ENCODE data around the gene MBTD1. TPM values are rescaled to one million over a fixed set of nuclear protein-coding genes. Genes with fewer than 3 reads are reported as not detected.

The MBTD1 gene
- total RNA-seq, 4 donors from 2014 or later = 11.2 to 22.4 (median 15.6) TPM

GRCh38 chr17:51217946-51218345 lies 41.9 kb downstream of the MBTD1 start:
- TF ChIP-seq CTCF (IDR thresholded peaks at IDR 0.05) = no peak
- DNase-seq (ENCODE audit: low spot score) (no peak), ATAC-seq (ENCODE audit: low FRiP score) (no peak)

GRCh38 chr17:51214920-51215319 lies 44.9 kb downstream of the MBTD1 start:
- ATAC-seq (ENCODE audit: low FRiP score) (no peak), DNase-seq (ENCODE audit: low spot score) (no peak)
- no peak for TF ChIP-seq CTCF (IDR thresholded peaks at IDR 0.05)

DNA sequence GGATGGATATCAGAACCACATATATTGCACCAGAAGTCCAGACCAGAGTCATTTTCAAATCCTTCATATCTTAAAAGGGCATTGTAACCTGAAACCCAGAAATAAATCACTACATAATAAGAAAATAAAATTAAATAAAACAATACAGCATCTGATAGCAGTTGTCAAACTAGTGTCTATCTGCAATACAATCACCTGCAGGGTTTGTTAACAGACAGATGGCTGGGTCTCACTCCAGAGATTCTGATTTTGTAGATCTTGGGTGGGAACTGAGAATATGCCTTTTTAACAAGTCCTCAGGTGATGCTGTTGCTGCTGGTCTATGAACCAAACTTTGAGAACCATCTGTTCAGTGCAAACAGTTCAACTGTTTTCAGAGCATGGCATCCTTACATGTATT lies 56.0 kb downstream of the MBTD1 start:
- TF ChIP-seq CTCF (IDR thresholded peaks at IDR 0.05) = no peak
- ATAC-seq (ENCODE audit: low FRiP score) = no peak
- no peak for DNase-seq (ENCODE audit: low spot score)

GRCh38 chr17:51200846-51201245 lies 59.0 kb downstream of the MBTD1 start:
- DNase-seq (ENCODE audit: low spot score) (no peak), ATAC-seq (ENCODE audit: low FRiP score) (no peak)
- TF ChIP-seq CTCF (IDR thresholded peaks at IDR 0.05) = no peak

DNA sequence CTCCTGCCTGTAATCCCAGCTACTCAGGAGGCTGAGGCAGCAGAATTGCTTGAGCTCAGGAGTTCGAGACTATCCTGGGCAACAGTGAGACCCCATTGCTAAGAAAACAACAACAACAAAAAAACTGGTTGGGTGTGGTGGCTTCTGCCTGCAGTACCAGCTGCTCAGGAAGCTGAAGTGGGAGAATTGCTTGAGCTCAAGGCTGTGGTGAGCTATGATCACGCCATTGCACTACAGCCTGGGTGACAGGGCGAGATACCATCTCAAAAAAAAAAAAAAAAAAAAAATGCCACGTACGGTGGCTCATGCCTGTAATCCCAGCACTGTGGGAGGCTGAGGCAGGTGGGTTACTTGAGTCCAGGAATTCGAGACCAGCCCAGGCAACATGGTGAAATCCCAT lies 59.6 kb downstream of the MBTD1 start:
- ATAC-seq (ENCODE audit: low FRiP score) = no peak
- TF ChIP-seq CTCF (IDR thresholded peaks at IDR 0.05) = no peak
- DNase-seq (ENCODE audit: low spot score) = no peak

- no peak for TF ChIP-seq CTCF (IDR thresholded peaks at IDR 0.05)
- ATAC-seq (ENCODE audit: low FRiP score) (no peak), DNase-seq (ENCODE audit: low spot score) (no peak)
These were observed 62.1 kb downstream of the MBTD1 start for GRCh38 chr17:51197754-51198153.

GRCh38 chr17:51191895-51192294 lies 68.0 kb downstream of the MBTD1 start:
- DNase-seq (ENCODE audit: low spot score) (no peak), ATAC-seq (ENCODE audit: low FRiP score) (no peak)
- no peak for TF ChIP-seq CTCF (IDR thresholded peaks at IDR 0.05)
